H9 (cell line): ENCODE measurements around the gene SYNJ1. TPM values are rescaled to one million over a fixed set of nuclear protein-coding genes. Genes with fewer than 3 reads are reported as not detected.

ENCODE experiments used
- DNase-seq: peaks from one replicate; pipeline ENCODE4 v3.0.0-alpha.2; 2017
- H2AFZ ChIP-seq: one replicate; pipeline ENCODE4 v1.6.1; 2013; ENCODE audit warnings: mild to moderate bottlenecking, low read length, control low read depth, moderate library complexity
- H2AK5ac ChIP-seq: 2 replicates; pipeline ENCODE4 v1.6.1; 2013; ENCODE audit warnings: low read length, control low read depth, mixed read lengths; ENCODE audit not compliant: insufficient read length
- H2BK120ac ChIP-seq: one replicate; pipeline ENCODE4 v1.6.1; 2013; ENCODE audit warnings: low read depth, mild to moderate bottlenecking, low read length, control low read depth, inconsistent platforms; ENCODE audit not compliant: poor library complexity, severe bottlenecking
- H2BK12ac ChIP-seq: 2 replicates; pipeline ENCODE4 v1.6.1; 2013; ENCODE audit warnings: low read length, control low read depth, mixed read lengths, low read depth; ENCODE audit not compliant: insufficient read length
- H2BK15ac ChIP-seq: 2 replicates; pipeline ENCODE4 v1.6.1; 2013; ENCODE audit warnings: low read depth, low read length, control low read depth
- H2BK20ac ChIP-seq: one replicate; pipeline ENCODE4 v1.6.1; 2013; ENCODE audit warnings: low read depth, mild to moderate bottlenecking, low read length, control low read depth, inconsistent platforms; ENCODE audit not compliant: poor library complexity, severe bottlenecking
- H2BK5ac ChIP-seq: 2 replicates; pipeline ENCODE4 v1.6.1; 2013; ENCODE audit warnings: low read length, control low read depth, mixed read lengths; ENCODE audit not compliant: insufficient read length
- H3K14ac ChIP-seq: 2 replicates; pipeline ENCODE4 v1.6.1; 2013; ENCODE audit warnings: low read length, control low read depth; ENCODE audit not compliant: insufficient read depth
- H3K18ac ChIP-seq: 2 replicates; pipeline ENCODE4 v1.6.1; 2013; ENCODE audit warnings: low read depth, mild to moderate bottlenecking, mixed read lengths, low read length, control low read depth; ENCODE audit not compliant: insufficient read length
- H3K23ac ChIP-seq: 2 replicates; pipeline ENCODE4 v1.6.1; 2013; ENCODE audit warnings: low read length, control low read depth, mixed read lengths, low read depth; ENCODE audit not compliant: insufficient read length
- H3K23me2 ChIP-seq: 2 replicates; pipeline ENCODE4 v1.6.1; 2013; ENCODE audit warnings: low read depth, mild to moderate bottlenecking, mixed read lengths, low read length, control low read depth; ENCODE audit not compliant: insufficient read length, poor library complexity, severe bottlenecking
- H3K27ac ChIP-seq: 2 replicates; pipeline ENCODE4 v1.5.1; 2013; ENCODE audit warnings: low read length, control low read depth, mixed read lengths, low read depth; ENCODE audit not compliant: insufficient read length
- H3K27me3 ChIP-seq: 2 replicates; pipeline ENCODE4 v1.6.1; 2013; ENCODE audit warnings: low read length, control low read depth, inconsistent platforms; ENCODE audit not compliant: insufficient read depth
- H3K4ac ChIP-seq: 2 replicates; pipeline ENCODE4 v1.6.1; 2013; ENCODE audit warnings: low read depth, mild to moderate bottlenecking, control low read depth, inconsistent platforms, low read length, moderate library complexity
- H3K4me1 ChIP-seq: 2 replicates; pipeline ENCODE4 v1.6.1; 2013; ENCODE audit warnings: low read length, control low read depth, inconsistent platforms; ENCODE audit not compliant: insufficient read depth
- H3K4me2 ChIP-seq: 2 replicates; pipeline ENCODE4 v1.6.1; 2013; ENCODE audit warnings: low read length, control low read depth, mixed read lengths; ENCODE audit not compliant: insufficient read length, insufficient read depth
- H3K56ac ChIP-seq: 2 replicates; pipeline ENCODE4 v1.6.1; 2013; ENCODE audit warnings: low read depth, mild to moderate bottlenecking, mixed read lengths, low read length, control low read depth; ENCODE audit not compliant: insufficient read length
- H3K79me1 ChIP-seq: 2 replicates; pipeline ENCODE4 v1.6.1; 2013; ENCODE audit warnings: low read depth, mild to moderate bottlenecking, moderate library complexity, low read length, control low read depth, inconsistent platforms; ENCODE audit not compliant: insufficient read depth, poor library complexity, severe bottlenecking
- H3K79me2 ChIP-seq: 2 replicates; pipeline ENCODE4 v1.6.1; 2013; ENCODE audit warnings: low read length, control low read depth, inconsistent platforms; ENCODE audit not compliant: insufficient read depth
- H3K9ac ChIP-seq: 2 replicates; pipeline ENCODE4 v1.6.1; 2013; ENCODE audit warnings: low read length, control low read depth, mixed read lengths; ENCODE audit not compliant: insufficient read length; ENCODE audit errors: extremely low read depth
- H3K9me3 ChIP-seq: one replicate; pipeline ENCODE4 v1.6.1; 2013; ENCODE audit warnings: low read depth, low read length, inconsistent platforms; ENCODE audit not compliant: control insufficient read depth
- H3T11ph ChIP-seq: one replicate; pipeline ENCODE4 v1.6.1; 2013; ENCODE audit warnings: mild to moderate bottlenecking, low read length, control low read depth, inconsistent platforms
- H4K20me1 ChIP-seq: one replicate; pipeline ENCODE4 v1.6.1; 2013; ENCODE audit not compliant: control insufficient read depth, insufficient read length, insufficient read depth
- H4K5ac ChIP-seq: 2 replicates; pipeline ENCODE4 v1.6.1; 2013; ENCODE audit warnings: low read depth, mild to moderate bottlenecking, mixed read lengths, low read length, control low read depth; ENCODE audit not compliant: insufficient read length
- H4K8ac ChIP-seq: replicated peaks from 2 replicates; pipeline ENCODE4 v1.6.1; 2013; ENCODE audit warnings: low read length, control low read depth, mixed read lengths, low read depth; ENCODE audit not compliant: insufficient read length
- H4K91ac ChIP-seq: 2 replicates; pipeline ENCODE4 v1.6.1; 2013; ENCODE audit warnings: low read depth, mild to moderate bottlenecking, moderate library complexity, mixed read lengths, low read length, control low read depth; ENCODE audit not compliant: insufficient read length
- H3K27ac Mint-ChIP-seq, 3 experiments: 2 replicates in 2 of 3; 3 replicates in 1 of 3; pipeline ENCODE4 v1.8.0; 2020 to 2021; ENCODE audit warnings: mixed read lengths in 3 of 3, mild to moderate bottlenecking in 1 of 3, moderate library complexity in 1 of 3
- H3K27me3 Mint-ChIP-seq: 2 replicates; pipeline ENCODE4 v1.8.0; 2021; ENCODE audit warnings: low read depth, mild to moderate bottlenecking, moderate library complexity, mixed read lengths
- H3K36me3 Mint-ChIP-seq, 3 experiments: 2 replicates in 2 of 3; 3 replicates in 1 of 3; pipeline ENCODE4 v1.8.0; 2020 to 2021; ENCODE audit warnings: low read depth in 3 of 3, mixed read lengths in 3 of 3; ENCODE audit not compliant: insufficient read depth in 1 of 3
- H3K4me1 Mint-ChIP-seq, 2 experiments: 2 replicates each; pipeline ENCODE4 v1.8.0; 2020; ENCODE audit warnings: mixed read lengths in 2 of 2
- H3K4me3 Mint-ChIP-seq, 2 experiments: 2 replicates in 1 of 2; 3 replicates in 1 of 2; pipeline ENCODE4 v1.8.0; 2020 to 2021; ENCODE audit warnings: mild to moderate bottlenecking in 2 of 2, mixed read lengths in 2 of 2, moderate library complexity in 1 of 2
- H3K9me3 Mint-ChIP-seq, 2 experiments: 2 replicates in 1 of 2; 3 replicates in 1 of 2; pipeline ENCODE4 v1.8.0; 2020; ENCODE audit warnings: mild to moderate bottlenecking in 2 of 2, mixed read lengths in 2 of 2, moderate library complexity in 1 of 2
- WGBS: extraction: QIAGEN DNeasy Blood & Tissue Kit; methylation state at CpG from one replicate; pipeline ENCODE4 v1.1.7; 2013; ENCODE audit warnings: missing lambda C conversion rate, low lambda C conversion rate, mixed read lengths; ENCODE audit not compliant: insufficient read length; ENCODE audit errors: extremely low coverage; 5-methylcytosine and 5-hydroxymethylcytosine counted together
- total RNA-seq: library from RNA; stranded (reverse); gene quantifications from 2 replicates; pipeline ENCODE4 v1.2.1, GENCODE V29; 2021
- TF ChIP-seq, protein P1 (sequence below): fragments of 200-600 bp; sonication (generic); conservative IDR thresholded peaks from 3 replicates; pipeline ENCODE4 v1.8.0; 2021; ENCODE audit warnings: antibody characterized with exemption, mild to moderate bottlenecking

Gene SYNJ1
- total RNA-seq, 1 experiment from 2014 or later, result 7.1 TPM

DNA sequence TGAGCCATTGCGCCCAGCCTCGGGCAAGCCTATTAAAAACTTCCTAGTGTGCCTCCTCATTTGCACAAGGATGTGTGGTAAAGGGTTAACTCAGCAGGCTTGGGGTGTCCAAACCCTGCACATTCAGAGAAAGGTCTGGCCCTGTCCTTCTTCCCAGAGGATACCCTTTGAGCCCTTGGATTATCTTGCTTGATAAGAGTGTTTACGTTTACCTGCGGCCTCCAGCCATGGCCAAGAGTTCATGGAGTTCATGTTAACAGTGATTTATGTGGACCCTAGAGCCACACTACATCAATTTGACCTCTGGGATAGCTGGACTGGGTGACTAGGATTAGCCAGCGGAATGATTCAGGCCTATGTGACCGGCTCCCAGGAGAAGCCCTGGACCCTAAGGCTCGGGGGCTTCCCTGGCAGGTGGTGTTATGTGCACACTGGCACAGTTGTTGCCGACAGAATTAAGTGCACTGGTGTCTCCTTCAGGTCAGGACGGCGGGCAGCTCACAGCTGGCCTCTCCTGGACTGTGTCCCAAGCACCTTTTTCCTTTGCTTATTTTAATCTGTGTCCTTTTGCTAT is 134.8 kb downstream of the SYNJ1 start:
- peak overlapping the region in 1 of 3 experiments; percentile 44; a peak in 1 of 7 replicates for H3K27ac Mint-ChIP-seq

More for the DNA sequence above, 134.8 kb downstream of the SYNJ1 start:
- no peaks in the 10 kb centered on the region for H3K23me2 ChIP-seq
- no peak overlapping the region for H3K23ac ChIP-seq
- H2BK120ac ChIP-seq, result no peak overlapping the region
- H3T11ph ChIP-seq, result no peak overlapping the region
- H3K56ac ChIP-seq, result no peak overlapping the region
- no peak overlapping the region for H4K5ac ChIP-seq
- H2BK5ac ChIP-seq, result no peak overlapping the region
- Mint-ChIP-seq H3K36me3 (peaks cover 2 to 15% (median 8%) of the 10 kb centered on the region in 3 experiments; a peak in 5 of 7 replicates), H3K4me1 (0 out of 4 replicates have a peak, but pooled peaks cover 0 to 3% of the 10 kb centered on the region in 2 experiments), H3K9me3 (no peaks in the 10 kb centered on the region), H3K4me3 (no peak overlapping the region; a peak in 1 of 5 replicates), H3K27me3 (no peaks in the 10 kb centered on the region)
- DNase-seq, result no peak
- no peak overlapping the region for H3K4me2 ChIP-seq
- no peak overlapping the region for H2AFZ ChIP-seq
- no peak overlapping the region for H3K18ac ChIP-seq
- H3K27me3 ChIP-seq, result no peaks in the 10 kb centered on the region
- TF ChIP-seq, protein P1, sequence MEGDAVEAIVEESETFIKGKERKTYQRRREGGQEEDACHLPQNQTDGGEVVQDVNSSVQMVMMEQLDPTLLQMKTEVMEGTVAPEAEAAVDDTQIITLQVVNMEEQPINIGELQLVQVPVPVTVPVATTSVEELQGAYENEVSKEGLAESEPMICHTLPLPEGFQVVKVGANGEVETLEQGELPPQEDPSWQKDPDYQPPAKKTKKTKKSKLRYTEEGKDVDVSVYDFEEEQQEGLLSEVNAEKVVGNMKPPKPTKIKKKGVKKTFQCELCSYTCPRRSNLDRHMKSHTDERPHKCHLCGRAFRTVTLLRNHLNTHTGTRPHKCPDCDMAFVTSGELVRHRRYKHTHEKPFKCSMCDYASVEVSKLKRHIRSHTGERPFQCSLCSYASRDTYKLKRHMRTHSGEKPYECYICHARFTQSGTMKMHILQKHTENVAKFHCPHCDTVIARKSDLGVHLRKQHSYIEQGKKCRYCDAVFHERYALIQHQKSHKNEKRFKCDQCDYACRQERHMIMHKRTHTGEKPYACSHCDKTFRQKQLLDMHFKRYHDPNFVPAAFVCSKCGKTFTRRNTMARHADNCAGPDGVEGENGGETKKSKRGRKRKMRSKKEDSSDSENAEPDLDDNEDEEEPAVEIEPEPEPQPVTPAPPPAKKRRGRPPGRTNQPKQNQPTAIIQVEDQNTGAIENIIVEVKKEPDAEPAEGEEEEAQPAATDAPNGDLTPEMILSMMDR, result no peak
- no peak overlapping the region for H2BK12ac ChIP-seq
- H2BK15ac ChIP-seq, result no peak overlapping the region
- H3K79me2 ChIP-seq, result no peaks in the 10 kb centered on the region
- no peak overlapping the region for H3K9ac ChIP-seq
- no peak overlapping the region for H3K27ac ChIP-seq
- no peaks in the 10 kb centered on the region for H3K4me1 ChIP-seq
- no peaks in the 10 kb centered on the region for H4K20me1 ChIP-seq
- H3K9me3 ChIP-seq, result no peaks in the 10 kb centered on the region
- no peak overlapping the region for H4K91ac ChIP-seq
- no peak overlapping the region for H3K4ac ChIP-seq
- H2BK20ac ChIP-seq, result no peak overlapping the region
- WGBS, result no CpG with 5 or more reads among the region's 10 CpGs
- H3K14ac ChIP-seq, result no peak overlapping the region
- H2AK5ac ChIP-seq, result no peak overlapping the region
- no peaks in the 10 kb centered on the region for H3K79me1 ChIP-seq
- H4K8ac ChIP-seq, result no peak overlapping the region
